Measurements from ENCODE around the gene STAT1.

STAT1 gene

DNA sequence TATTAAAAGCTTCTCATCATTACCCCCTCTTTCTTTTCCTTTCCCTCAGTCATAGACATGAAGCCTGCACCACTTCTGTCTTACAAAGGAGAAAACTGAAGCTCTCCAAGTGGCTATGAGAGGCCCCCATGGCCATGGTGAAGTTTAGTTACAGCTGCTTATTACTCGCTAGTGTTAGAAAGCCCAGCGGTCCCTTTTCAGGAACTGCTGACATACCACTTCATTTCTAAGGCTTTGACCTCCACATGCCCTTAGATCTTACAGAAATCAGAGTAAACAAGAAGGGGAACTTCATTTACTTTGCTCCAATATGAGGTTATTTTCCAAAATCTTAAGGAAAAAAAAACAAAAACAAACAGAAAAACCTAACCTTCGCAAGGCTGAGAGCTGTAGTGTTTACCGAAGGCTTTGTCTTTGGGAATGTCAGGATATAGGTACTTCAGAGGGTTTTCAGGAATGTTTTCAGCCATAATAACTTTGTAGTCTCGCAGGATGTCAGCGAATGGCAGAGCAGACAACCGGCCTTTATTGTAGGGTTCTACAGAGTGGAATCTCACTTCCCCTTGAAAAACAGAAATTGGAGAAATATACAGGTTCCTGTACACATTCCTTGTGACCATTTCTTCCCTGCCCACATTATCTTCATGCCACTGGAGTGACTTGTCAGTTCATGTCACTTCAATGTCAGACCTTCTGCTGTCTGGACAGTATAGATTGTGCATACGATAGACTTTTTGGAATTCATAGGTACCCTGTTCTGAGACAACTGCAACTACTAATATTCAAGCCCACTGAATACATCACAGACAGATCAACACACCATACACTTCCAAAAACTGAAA lies 18.8 kb upstream of the STAT1 start:
- H3K4me3 ChIP-seq (ENCODE audit: low read depth, low read length), result no peak overlapping the region
- DNase-seq (ENCODE audit: low read depth), result no peak
- TF ChIP-seq, protein P1, sequence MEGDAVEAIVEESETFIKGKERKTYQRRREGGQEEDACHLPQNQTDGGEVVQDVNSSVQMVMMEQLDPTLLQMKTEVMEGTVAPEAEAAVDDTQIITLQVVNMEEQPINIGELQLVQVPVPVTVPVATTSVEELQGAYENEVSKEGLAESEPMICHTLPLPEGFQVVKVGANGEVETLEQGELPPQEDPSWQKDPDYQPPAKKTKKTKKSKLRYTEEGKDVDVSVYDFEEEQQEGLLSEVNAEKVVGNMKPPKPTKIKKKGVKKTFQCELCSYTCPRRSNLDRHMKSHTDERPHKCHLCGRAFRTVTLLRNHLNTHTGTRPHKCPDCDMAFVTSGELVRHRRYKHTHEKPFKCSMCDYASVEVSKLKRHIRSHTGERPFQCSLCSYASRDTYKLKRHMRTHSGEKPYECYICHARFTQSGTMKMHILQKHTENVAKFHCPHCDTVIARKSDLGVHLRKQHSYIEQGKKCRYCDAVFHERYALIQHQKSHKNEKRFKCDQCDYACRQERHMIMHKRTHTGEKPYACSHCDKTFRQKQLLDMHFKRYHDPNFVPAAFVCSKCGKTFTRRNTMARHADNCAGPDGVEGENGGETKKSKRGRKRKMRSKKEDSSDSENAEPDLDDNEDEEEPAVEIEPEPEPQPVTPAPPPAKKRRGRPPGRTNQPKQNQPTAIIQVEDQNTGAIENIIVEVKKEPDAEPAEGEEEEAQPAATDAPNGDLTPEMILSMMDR (IDR thresholded peaks at IDR 0.05; ENCODE audit: insufficient read depth, low read depth, low read length, missing control alignments), result no peak

DNA sequence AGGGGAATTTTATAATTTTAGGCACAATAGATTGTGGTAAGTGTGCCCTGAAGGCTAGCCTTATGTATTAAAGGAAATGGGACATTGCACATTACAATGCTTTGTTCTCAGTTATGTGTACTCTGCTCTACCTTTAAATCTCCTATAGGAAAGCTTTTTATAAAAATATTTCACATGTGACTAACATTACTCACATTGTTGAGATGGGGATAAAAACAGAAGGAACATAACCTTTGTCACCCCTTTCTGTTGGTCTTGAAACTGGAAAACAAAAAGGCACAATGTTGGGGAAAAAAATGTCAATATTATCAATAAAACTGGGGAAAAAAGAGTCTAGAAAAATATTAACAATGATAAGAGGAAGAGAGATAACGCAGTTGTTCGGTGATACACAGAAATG lies 17.3 kb upstream of the STAT1 start:
- H3K4me3 ChIP-seq (ENCODE audit: low read depth, low read length), result no peak overlapping the region
- no peak for DNase-seq (ENCODE audit: low read depth)
- TF ChIP-seq, protein P1 (IDR thresholded peaks at IDR 0.05; ENCODE audit: insufficient read depth, low read depth, low read length, missing control alignments), result no peak

DNA sequence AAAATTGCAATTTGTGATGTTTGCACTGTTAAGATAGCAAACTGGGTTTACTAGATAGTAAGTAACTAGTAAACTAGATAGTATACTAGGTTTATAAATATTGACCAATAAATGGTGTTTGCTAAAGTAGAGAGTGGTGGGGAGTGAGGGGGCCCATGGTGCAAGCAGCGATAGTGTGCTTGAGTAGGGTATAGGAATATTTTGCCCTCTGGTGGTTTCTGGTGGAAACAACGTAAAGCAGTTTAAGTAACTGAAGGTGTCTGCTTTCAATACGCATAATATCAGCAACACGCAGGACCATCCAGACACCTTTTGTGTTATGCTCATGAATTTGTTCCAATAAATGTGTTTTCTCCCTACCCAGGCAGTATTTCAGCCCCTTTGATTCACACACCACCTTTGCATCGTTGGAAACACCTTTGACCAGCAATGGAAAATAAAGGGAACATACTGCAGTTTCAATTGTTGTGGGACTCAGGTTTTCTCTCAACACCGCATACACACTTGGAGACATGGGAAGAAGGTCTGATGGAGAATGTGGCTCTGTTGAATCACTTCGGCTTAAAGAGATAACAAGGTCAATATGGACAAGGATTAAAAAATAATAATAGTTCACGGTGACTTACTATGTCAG lies 16.7 kb upstream of the STAT1 start:
- TF ChIP-seq, protein P1 (IDR thresholded peaks at IDR 0.05; ENCODE audit: insufficient read depth, low read depth, low read length, missing control alignments), result peak; percentile 66
- peak; percentile 67 for DNase-seq (ENCODE audit: low read depth)
- H3K4me3 ChIP-seq (ENCODE audit: low read depth, low read length), result no peak overlapping the region

DNA sequence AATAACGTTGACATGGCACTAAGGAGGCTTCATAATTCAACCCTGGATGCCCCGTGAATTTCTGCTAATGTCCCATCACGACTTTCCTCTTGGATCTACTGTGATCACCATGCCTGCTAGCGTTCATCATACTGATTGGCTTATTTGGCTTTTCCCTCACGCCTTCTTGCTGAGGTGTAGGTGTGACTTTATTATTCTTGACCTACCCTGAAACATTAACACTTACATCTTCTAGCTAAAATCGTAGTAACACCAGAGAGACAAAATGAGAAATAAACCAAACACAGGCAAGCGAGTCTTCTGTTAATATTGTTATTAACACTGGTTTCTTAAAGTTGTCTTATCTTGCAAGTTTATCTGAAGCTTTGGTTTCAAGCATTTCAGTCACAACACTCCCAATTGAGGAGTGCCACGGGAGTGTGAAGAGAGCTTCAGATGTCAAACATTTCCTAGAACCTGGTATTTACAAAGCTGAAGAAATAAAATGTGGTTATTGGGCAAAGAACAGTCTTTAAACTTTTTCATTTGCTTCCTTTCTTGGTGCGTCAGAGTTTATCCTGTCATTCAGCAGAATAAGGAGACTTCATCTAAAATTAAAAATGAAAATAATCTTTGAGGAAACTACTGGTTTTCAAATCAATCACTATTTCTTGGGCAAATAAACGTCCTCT lies 15.4 kb upstream of the STAT1 start:
- TF ChIP-seq, protein P1 (IDR thresholded peaks at IDR 0.05; ENCODE audit: insufficient read depth, low read depth, low read length, missing control alignments), result no peak
- DNase-seq (ENCODE audit: low read depth), result no peak
- no peak overlapping the region for H3K4me3 ChIP-seq (ENCODE audit: low read depth, low read length)

GRCh38 chr2:191026377-191026776 lies 12.4 kb upstream of the STAT1 start:
- no peak for DNase-seq (ENCODE audit: low read depth)
- no peak overlapping the region for H3K4me3 ChIP-seq (ENCODE audit: low read depth, low read length)
- TF ChIP-seq, protein P1 (IDR thresholded peaks at IDR 0.05; ENCODE audit: insufficient read depth, low read depth, low read length, missing control alignments), result no peak

GRCh38 chr2:191025135-191025534 lies 11.2 kb upstream of the STAT1 start:
- DNase-seq (ENCODE audit: low read depth), result no peak
- H3K4me3 ChIP-seq (ENCODE audit: low read depth, low read length), result no peak overlapping the region

More at GRCh38 chr2:191025135-191025534, 11.2 kb upstream of the STAT1 start:
- TF ChIP-seq, protein P1 (IDR thresholded peaks at IDR 0.05; ENCODE audit: insufficient read depth, low read depth, low read length, missing control alignments), result no peak
